Mesendoderm (in vitro differentiated cells): Measurements from ENCODE around the gene MYO18B.

Experiments used
- DNase-seq: peaks from one replicate; pipeline ENCODE4 v3.0.0; 2013
- H2AK5ac ChIP-seq: 2 replicates; pipeline ENCODE4 v1.6.1; 2013; ENCODE audit warnings: low read length, inconsistent platforms
- H2BK120ac ChIP-seq: 2 replicates; pipeline ENCODE4 v1.6.1; 2013; ENCODE audit warnings: low read depth, mild to moderate bottlenecking, low read length, moderate library complexity, mixed read lengths
- H2BK15ac ChIP-seq: replicated peaks from 2 replicates; pipeline ENCODE4 v1.6.1; 2013; ENCODE audit warnings: low read depth, mild to moderate bottlenecking, moderate library complexity
- H2BK5ac ChIP-seq: 2 replicates; pipeline ENCODE4 v1.6.1; 2013; ENCODE audit warnings: low read length, inconsistent platforms
- H3K18ac ChIP-seq: 2 replicates; pipeline ENCODE4 v1.6.1; 2013; ENCODE audit warnings: mild to moderate bottlenecking, low read length, mixed read lengths
- H3K23ac ChIP-seq: one replicate; pipeline ENCODE4 v1.6.1; 2013; ENCODE audit warnings: low read length
- H3K27ac ChIP-seq: 2 replicates; pipeline ENCODE4 v1.5.1; 2013; ENCODE audit warnings: low read depth, mild to moderate bottlenecking, inconsistent platforms, low read length, moderate library complexity
- H3K27me3 ChIP-seq: 2 replicates; pipeline ENCODE4 v1.6.1; 2013; ENCODE audit warnings: low read length, control low read depth, mild to moderate bottlenecking, inconsistent platforms; ENCODE audit not compliant: insufficient read depth, poor library complexity
- H3K36me3 ChIP-seq: 2 replicates; pipeline ENCODE4 v1.6.1; 2013; ENCODE audit warnings: low read length, inconsistent platforms; ENCODE audit not compliant: control insufficient read depth, insufficient read depth
- H3K4ac ChIP-seq: one replicate; pipeline ENCODE4 v1.6.1; 2013; ENCODE audit warnings: low read depth, mild to moderate bottlenecking, low read length, moderate library complexity
- H3K4me1 ChIP-seq: 2 replicates; pipeline ENCODE4 v1.6.1; 2013; ENCODE audit warnings: low read depth, low read length, inconsistent platforms; ENCODE audit not compliant: control insufficient read depth
- H3K4me2 ChIP-seq: 2 replicates; pipeline ENCODE4 v1.6.1; 2013; ENCODE audit warnings: low read length
- H3K4me3 ChIP-seq: 2 replicates; pipeline ENCODE4 v1.5.1; 2013; ENCODE audit warnings: mild to moderate bottlenecking, low read length
- H3K56ac ChIP-seq: one replicate; pipeline ENCODE4 v1.6.1; 2013; ENCODE audit warnings: low read length
- H3K79me1 ChIP-seq: 2 replicates; pipeline ENCODE4 v1.6.1; 2013; ENCODE audit warnings: low read length, inconsistent platforms
- H3K79me2 ChIP-seq: 2 replicates; pipeline ENCODE4 v1.6.1; 2013; ENCODE audit warnings: mild to moderate bottlenecking, low read length; ENCODE audit not compliant: control insufficient read depth, insufficient read depth
- H3K9ac ChIP-seq: 2 replicates; pipeline ENCODE4 v1.6.1; 2013; ENCODE audit warnings: low read length, inconsistent platforms
- H4K5ac ChIP-seq: one replicate; pipeline ENCODE4 v1.6.1; 2013; ENCODE audit warnings: low read length
- H4K8ac ChIP-seq: one replicate; pipeline ENCODE4 v1.6.1; 2013; ENCODE audit warnings: low read depth, mild to moderate bottlenecking, control low read depth, low read length, moderate library complexity
- WGBS: extraction: QIAGEN DNeasy Blood & Tissue Kit; methylation state at CpG from one replicate; pipeline ENCODE4 v1.1.7; 2013; ENCODE audit warnings: low lambda C conversion rate, missing lambda C conversion rate; ENCODE audit not compliant: insufficient coverage; ENCODE audit errors: extremely low coverage; 5-methylcytosine and 5-hydroxymethylcytosine counted together

Gene MYO18B

GRCh38 chr22:25816522-25817059 is 74.6 kb downstream of the MYO18B start:
- no peak for DNase-seq
- H3K36me3 ChIP-seq: no peaks in the 10 kb centered on the region
- H2BK120ac ChIP-seq: no peak overlapping the region
- no peak overlapping the region for H3K23ac ChIP-seq
- H3K4me3 ChIP-seq: no peak overlapping the region
- no peak overlapping the region for H2AK5ac ChIP-seq
- no peak overlapping the region for H4K5ac ChIP-seq
- H3K9ac ChIP-seq: no peak overlapping the region
- H3K27me3 ChIP-seq: no peaks in the 10 kb centered on the region
- no peak overlapping the region for H2BK15ac ChIP-seq
- H3K4ac ChIP-seq: no peak overlapping the region
- no CpG with 5 or more reads among the region's 7 CpGs for WGBS
- H3K56ac ChIP-seq: no peak overlapping the region
- no peaks in the 10 kb centered on the region for H3K79me1 ChIP-seq
- H3K4me2 ChIP-seq: no peak overlapping the region
- H3K27ac ChIP-seq: no peak overlapping the region
- H3K4me1 ChIP-seq: no peaks in the 10 kb centered on the region
- H3K79me2 ChIP-seq: no peaks in the 10 kb centered on the region
- no peak overlapping the region for H2BK5ac ChIP-seq
- no peak overlapping the region for H3K18ac ChIP-seq
- no peak overlapping the region for H4K8ac ChIP-seq

- no peaks in the 10 kb centered on the region for H3K79me2 ChIP-seq
- H3K4me2 ChIP-seq: no peak overlapping the region
- H3K9ac ChIP-seq: no peak overlapping the region
- H3K4me1 ChIP-seq: no peaks in the 10 kb centered on the region
- no peak overlapping the region for H3K56ac ChIP-seq
- H3K36me3 ChIP-seq: no peaks in the 10 kb centered on the region
- H3K27ac ChIP-seq: no peak overlapping the region
- no peak overlapping the region for H2BK5ac ChIP-seq
- H3K4me3 ChIP-seq: no peak overlapping the region
- WGBS: no CpG with 5 or more reads among the region's 5 CpGs
- no peak overlapping the region for H3K23ac ChIP-seq
- H4K8ac ChIP-seq: no peak overlapping the region
- DNase-seq: no peak
- no peaks in the 10 kb centered on the region for H3K27me3 ChIP-seq
- no peak overlapping the region for H3K18ac ChIP-seq
- no peak overlapping the region for H2BK120ac ChIP-seq
- H3K4ac ChIP-seq: no peak overlapping the region
- no peak overlapping the region for H2BK15ac ChIP-seq
- H4K5ac ChIP-seq: no peak overlapping the region
- H2AK5ac ChIP-seq: no peak overlapping the region
- H3K79me1 ChIP-seq: no peaks in the 10 kb centered on the region
Observed at GRCh38 chr22:25817092-25817943, 75.3 kb downstream of the MYO18B start.

GRCh38 chr22:25818541-25818940 is 76.6 kb downstream of the MYO18B start:
- Histone ChIP-seq H2BK5ac (no peak overlapping the region), H3K4me2 (no peak overlapping the region), H3K4ac (no peak overlapping the region), H3K79me2 (no peaks in the 10 kb centered on the region), H4K8ac (no peak overlapping the region), H3K27me3 (no peaks in the 10 kb centered on the region), H4K5ac (no peak overlapping the region), H3K79me1 (no peaks in the 10 kb centered on the region), H3K4me1 (no peaks in the 10 kb centered on the region), H3K56ac (no peak overlapping the region), H2AK5ac (no peak overlapping the region), H3K18ac (no peak overlapping the region), H3K27ac (no peak overlapping the region), H3K4me3 (no peak overlapping the region), H3K23ac (no peak overlapping the region), H2BK120ac (no peak overlapping the region), H3K36me3 (no peaks in the 10 kb centered on the region), H2BK15ac (no peak overlapping the region), H3K9ac (no peak overlapping the region)
- DNase-seq: no peak
- WGBS: no CpG with 5 or more reads among the region's 4 CpGs

- Histone ChIP-seq H4K8ac (no peak overlapping the region), H3K36me3 (no peaks in the 10 kb centered on the region), H3K9ac (no peak overlapping the region), H3K23ac (no peak overlapping the region), H2BK15ac (no peak overlapping the region), H3K4me1 (no peaks in the 10 kb centered on the region), H3K27ac (no peak overlapping the region), H2BK120ac (no peak overlapping the region), H2BK5ac (no peak overlapping the region), H3K27me3 (no peaks in the 10 kb centered on the region), H3K4me3 (no peak overlapping the region), H3K56ac (no peak overlapping the region), H3K4ac (no peak overlapping the region), H3K79me2 (no peaks in the 10 kb centered on the region), H3K4me2 (no peak overlapping the region), H2AK5ac (no peak overlapping the region), H3K79me1 (no peaks in the 10 kb centered on the region), H3K18ac (no peak overlapping the region), H4K5ac (no peak overlapping the region)
- DNase-seq: no peak
- WGBS: no CpG with 5 or more reads among the region's 6 CpGs
Observed at GRCh38 chr22:25822344-25822743, 80.4 kb downstream of the MYO18B start.

- no CpG with 5 or more reads among the region's 15 CpGs for WGBS
- Histone ChIP-seq H3K56ac (no peak overlapping the region), H3K27ac (no peak overlapping the region), H3K36me3 (no peaks in the 10 kb centered on the region), H2BK120ac (no peak overlapping the region), H3K4me2 (no peak overlapping the region), H2BK5ac (no peak overlapping the region), H3K4ac (no peak overlapping the region), H3K79me2 (no peaks in the 10 kb centered on the region), H3K9ac (no peak overlapping the region), H3K18ac (no peak overlapping the region), H2BK15ac (no peak overlapping the region), H3K79me1 (no peaks in the 10 kb centered on the region), H4K8ac (no peak overlapping the region), H3K27me3 (no peaks in the 10 kb centered on the region), H4K5ac (no peak overlapping the region), H2AK5ac (no peak overlapping the region), H3K4me3 (no peak overlapping the region), H3K23ac (no peak overlapping the region), H3K4me1 (no peaks in the 10 kb centered on the region)
- no peak for DNase-seq
Observed at GRCh38 chr22:25823276-25823675, 81.3 kb downstream of the MYO18B start.
